ENCODE measurements around the gene ZFR.
"Not testable (repeated sequence)": the region's sequence is repeated elsewhere in the genome, so short reads cannot be mapped to it uniquely, and the experiment has no call there.

Gene ZFR

GRCh38 chr5:32315221-32316014, 129.1 kb downstream of the ZFR start:
- DNase-seq, result no peak

GRCh38 chr5:32314658-32315057, 129.9 kb downstream of the ZFR start:
- DNase-seq, result no peak

GRCh38 chr5:32314152-32314488, 130.4 kb downstream of the ZFR start:
- not testable (repeated sequence) for DNase-seq

GRCh38 chr5:32312595-32313332, 131.8 kb downstream of the ZFR start, which contains the start of gene MTMR12:
MTMR12 (minus strand) TSS chr5:32312939; CDS start chr5:32312838, 101 bp downstream.
- peak; percentile 99 for DNase-seq

- peak; percentile 54 for DNase-seq
These were observed 132.3 kb downstream of the ZFR start for GRCh38 chr5:32312197-32312594.

- DNase-seq, result no peak
These were observed 132.9 kb downstream of the ZFR start for GRCh38 chr5:32311404-32312196.

GRCh38 chr5:32309761-32310160, 134.8 kb downstream of the ZFR start:
- no peak for DNase-seq

- no peak for DNase-seq
These were observed 135.6 kb downstream of the ZFR start for GRCh38 chr5:32308946-32309345.

GRCh38 chr5:32307769-32308194, 136.8 kb downstream of the ZFR start:
- DNase-seq, result no peak

- DNase-seq, result no peak
These were observed 139.9 kb downstream of the ZFR start for GRCh38 chr5:32304622-32305021.
